ENCODE data around the gene SOD2.
"Not testable (repeated sequence)": the region's sequence is repeated elsewhere in the genome, so short reads cannot be mapped to it uniquely, and the experiment has no call there.

SOD2 gene

GRCh38 chr6:159716247-159717096 lies 23.4 kb upstream of the SOD2 start:
- no peak for DNase-seq (ENCODE audit: low read depth, low spot score)

DNA sequence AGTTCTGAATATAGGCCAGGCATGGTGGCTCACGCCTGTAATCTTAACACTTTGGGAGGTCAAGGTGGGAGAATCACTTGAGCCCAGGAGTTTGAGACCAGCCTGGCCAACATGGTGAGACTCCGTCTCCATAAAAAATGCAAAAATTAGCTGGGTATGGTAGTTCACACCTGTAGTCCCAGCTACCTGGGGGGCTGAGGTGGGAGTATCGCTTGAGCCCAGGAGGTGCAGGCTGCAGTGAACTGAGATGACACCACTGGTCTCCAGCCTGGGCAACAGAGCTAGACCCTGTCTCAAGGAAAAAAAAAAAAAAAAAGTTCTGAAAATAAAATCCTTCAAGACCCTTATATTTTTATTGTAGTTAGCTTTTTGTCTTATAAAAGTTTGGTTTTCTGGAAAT lies 22.6 kb upstream of the SOD2 start:
- DNase-seq (ENCODE audit: low read depth, low spot score), result no peak

GRCh38 chr6:159715166-159715565 lies 22.1 kb upstream of the SOD2 start:
- DNase-seq (ENCODE audit: low read depth, low spot score), result no peak

- no peak for DNase-seq (ENCODE audit: low read depth, low spot score)
These were observed 21.4 kb upstream of the SOD2 start for GRCh38 chr6:159714404-159714803.

DNA sequence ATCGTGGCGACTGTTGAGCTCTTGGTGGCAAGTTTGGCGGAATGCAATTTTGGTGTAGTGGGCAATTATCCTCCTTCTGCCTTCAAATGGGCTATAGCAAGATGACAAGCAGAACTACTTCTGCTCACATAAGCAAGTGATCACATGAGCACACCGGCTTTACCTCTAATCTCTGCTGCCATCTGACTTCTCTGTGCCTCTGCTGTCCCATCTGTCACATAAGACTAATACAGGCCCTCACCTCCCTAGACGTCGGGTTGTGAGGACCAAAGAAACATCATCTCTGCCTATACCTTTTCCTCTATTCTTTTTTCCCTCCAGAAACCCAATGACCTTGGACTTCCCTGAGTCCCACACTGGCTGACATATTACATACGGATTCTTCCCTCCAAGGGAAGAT lies 20.9 kb upstream of the SOD2 start:
- DNase-seq (ENCODE audit: low read depth, low spot score), result no peak

DNA sequence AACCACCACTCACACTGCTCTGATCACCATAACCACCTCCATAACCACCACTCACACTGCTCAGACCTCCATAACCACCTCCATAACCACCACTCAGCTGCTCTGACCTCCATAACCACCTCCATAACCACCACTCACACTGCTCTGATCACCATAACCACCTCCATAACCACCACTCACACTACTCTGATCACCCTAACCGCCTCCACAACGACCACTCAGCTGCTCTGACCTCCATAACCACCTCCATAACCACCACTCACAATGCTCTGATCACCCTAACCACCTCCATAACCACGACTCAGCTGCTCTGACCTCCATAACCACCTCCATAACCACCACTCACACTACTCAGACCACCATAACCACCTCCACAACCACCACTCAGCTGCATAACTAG lies 19.3 kb upstream of the SOD2 start:
- not testable (repeated sequence) for DNase-seq (ENCODE audit: low read depth, low spot score)

DNA sequence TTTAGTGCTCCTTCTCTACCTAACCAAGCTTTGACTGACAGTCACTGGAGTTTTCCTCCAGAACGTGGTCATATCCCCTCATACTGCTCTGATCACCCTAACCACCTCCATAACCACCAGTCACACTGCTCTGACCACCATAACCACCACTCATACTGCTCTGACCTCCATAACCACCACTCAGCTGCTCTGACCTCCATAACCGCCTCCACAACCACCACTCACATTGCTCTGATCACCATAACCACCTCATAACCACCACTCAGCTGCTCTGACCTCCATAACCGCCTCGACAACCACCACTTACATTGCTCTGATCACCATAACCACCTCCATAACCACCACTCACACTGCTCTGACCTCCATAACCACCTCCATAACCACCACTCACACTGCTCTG lies 17.6 kb upstream of the SOD2 start:
- DNase-seq (ENCODE audit: low read depth, low spot score), result not testable (repeated sequence)

DNA sequence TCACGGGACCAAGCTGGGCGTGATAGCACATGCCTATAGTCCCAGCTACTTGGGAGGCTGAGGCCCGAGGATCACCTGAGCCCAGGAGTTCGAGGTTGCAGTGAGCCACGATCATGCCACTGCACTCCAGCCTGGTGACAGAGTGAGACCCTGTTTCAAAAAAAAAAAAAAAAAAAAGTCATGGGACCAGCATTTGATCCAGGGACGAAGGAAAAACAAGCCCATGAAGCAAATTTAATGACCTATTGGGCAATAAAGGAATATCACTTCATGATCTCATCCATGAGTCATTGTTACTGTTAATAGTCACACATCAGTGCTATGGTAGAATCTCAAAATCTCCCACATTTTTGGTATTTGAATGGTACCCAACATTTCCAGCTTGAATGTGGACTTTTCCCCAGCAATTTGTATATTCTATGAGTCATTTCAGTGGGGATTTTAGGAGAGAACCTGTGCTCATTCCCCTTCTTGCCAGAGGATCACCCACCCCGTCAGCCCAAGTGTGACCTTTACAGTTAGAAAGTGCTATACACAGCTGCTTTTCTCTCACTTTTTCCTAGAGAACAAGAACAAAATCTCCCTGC lies 8.5 kb upstream of the SOD2 start:
- DNase-seq (ENCODE audit: low read depth, low spot score), result no peak

DNA sequence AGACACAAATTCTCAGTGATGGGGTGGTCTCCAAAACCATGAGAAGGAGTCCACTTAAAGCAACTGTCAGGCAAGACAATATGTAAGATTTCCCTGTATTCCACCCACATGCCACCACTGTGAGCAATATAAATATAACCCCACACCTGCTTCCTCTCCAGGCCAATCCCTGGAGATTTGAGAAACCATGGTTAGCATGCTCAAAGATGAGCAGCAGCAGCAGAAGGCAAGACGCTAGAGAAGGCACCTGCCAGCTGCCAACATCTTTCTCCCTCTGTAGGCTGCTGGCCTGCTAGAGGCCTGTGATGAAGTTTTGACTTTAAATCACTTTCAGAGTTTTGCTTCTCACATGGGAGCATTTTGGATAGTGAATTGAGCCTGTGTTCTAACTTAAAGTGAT lies 7.9 kb upstream of the SOD2 start:
- DNase-seq (ENCODE audit: low read depth, low spot score), result no peak

DNA sequence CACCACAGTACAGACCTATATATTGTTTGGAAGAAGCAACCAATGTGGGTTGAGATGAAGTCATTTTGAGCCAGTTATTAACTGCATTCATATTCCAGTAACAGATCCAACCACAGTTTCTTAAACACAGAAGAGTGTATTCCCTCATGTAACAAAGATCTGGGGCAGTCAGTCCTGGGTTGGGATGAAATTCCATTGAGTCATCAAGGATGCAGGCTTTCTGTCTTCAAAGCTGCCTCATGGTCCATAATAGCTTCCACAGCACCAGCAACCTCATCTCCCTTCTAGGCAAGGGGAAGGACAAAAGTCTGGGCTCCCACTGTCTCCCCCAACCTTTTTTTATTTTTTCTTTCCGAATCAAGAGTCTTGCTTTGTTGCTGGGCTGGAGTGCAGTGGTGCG lies 2.9 kb upstream of the SOD2 start:
- DNase-seq (ENCODE audit: low read depth, low spot score), result no peak

- no peak for DNase-seq (ENCODE audit: low read depth, low spot score)
These were observed 979 bp upstream of the SOD2 start for GRCh38 chr6:159693894-159694545.

DNA sequence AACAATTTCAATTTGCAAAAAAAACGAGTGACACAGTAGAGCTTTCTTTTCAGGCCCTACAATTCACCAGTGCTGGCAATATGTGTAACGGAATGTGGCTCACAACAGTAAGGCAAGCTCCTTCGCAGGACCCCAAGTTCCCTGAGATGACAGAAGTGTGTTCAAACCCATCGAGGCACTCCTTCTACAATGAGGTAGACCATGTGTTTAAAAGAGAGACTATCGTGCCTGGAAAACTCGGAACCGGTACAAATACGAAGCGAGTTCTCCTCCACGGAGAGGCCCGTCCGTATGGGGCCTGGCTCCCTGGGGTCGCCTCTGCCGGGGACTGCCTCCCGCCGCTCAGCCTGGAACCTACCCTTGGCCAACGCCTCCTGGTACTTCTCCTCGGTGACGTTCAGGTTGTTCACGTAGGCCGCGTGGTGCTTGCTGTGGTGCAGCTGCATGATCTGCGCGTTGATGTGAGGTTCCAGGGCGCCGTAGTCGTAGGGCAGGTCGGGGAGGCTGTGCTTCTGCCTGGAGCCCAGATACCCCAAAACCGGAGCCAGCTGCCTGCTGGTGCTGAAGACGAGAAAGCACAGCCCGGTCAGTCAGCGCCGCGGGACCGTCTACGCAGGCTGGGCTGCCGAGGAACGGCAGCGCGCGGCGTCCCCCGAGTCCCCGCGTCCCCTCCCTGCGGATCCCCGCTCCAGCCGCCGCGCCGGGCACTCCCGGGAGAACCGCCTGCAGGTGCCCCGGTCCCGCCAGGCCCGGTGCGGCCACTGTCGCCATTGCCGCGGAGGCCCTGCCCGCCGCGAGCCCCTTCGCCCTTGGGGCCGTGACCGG lies 526 bp downstream of the SOD2 start:
- no peak for DNase-seq (ENCODE audit: low read depth, low spot score)

DNA sequence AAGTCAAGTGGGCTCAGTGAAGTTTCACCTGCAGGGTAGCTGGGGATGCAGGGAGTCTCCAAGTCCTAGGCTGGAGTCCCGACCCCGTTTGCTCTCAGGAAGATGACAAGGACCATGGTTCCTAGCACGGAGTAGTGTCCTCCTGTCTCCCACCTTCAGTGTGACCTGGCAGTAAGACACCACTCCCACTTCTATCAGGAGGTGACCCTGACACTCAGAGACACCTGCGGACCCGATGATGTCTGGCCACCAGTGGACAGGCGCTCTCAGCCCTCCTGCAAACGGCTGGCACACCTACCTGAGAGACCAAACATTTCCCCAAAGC lies 1.1 kb downstream of the SOD2 start:
- DNase-seq (ENCODE audit: low read depth, low spot score), result no peak

DNA sequence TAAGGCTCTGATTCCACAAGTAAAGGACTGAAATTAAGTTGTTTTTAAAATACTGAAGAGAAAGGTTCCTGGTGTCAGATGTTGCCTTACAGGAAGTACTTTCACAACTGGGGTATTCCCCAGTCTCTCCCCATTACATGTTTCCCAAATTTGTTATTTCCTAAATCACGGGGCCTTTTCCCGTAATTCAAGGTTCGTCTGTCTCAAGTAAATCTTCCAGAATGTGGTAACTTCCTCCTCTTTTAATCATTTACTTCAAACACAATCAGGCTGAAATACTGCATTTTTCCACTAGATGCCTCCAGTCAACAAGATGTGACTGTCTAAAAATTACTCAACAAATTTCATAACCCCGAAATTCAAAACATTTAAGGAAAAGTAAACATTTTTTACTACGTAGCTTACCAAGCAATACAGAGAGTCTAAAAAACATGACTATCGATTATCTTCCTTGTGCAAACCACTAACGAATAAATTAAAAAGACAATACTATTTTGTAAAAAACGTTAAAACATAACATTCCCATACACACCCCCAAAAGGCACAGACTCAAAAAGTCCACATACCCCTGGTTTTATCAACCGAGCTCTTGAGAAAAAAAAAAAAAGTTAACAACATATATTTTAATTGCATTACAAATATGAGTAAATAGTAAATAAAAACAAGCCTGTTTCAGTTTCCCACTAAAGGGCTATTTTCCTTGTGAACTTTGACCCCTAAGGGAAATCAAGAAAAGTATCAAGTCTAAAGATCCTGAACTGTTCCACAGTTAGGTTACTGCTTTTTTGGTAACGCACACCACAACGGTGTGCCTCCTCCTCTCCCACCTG lies 1.7 kb downstream of the SOD2 start:
- DNase-seq (ENCODE audit: low read depth, low spot score), result no peak

- DNase-seq (ENCODE audit: low read depth, low spot score), result not testable (repeated sequence)
These were observed 2.9 kb downstream of the SOD2 start for GRCh38 chr6:159690135-159690534.

DNA sequence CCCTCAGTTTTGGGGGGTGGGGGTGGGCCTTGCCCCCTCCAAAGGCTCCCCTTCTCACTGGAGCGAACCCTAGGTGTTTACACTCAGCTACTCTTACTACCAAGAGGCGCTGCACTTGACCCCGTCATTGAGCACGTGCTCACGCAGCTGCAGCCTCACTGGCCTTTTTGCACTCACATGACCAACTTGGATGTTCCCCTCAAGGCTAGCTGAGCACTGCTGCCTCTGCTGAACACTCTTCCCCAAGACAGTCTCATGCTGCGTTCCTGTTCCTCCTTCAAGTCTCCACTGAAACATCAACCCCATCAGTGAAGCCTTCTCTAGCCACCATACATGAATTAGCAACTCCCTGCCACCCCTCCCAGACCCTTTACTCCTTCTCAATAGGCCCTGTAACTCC lies 4.0 kb downstream of the SOD2 start:
- no peak for DNase-seq (ENCODE audit: low read depth, low spot score)

DNA sequence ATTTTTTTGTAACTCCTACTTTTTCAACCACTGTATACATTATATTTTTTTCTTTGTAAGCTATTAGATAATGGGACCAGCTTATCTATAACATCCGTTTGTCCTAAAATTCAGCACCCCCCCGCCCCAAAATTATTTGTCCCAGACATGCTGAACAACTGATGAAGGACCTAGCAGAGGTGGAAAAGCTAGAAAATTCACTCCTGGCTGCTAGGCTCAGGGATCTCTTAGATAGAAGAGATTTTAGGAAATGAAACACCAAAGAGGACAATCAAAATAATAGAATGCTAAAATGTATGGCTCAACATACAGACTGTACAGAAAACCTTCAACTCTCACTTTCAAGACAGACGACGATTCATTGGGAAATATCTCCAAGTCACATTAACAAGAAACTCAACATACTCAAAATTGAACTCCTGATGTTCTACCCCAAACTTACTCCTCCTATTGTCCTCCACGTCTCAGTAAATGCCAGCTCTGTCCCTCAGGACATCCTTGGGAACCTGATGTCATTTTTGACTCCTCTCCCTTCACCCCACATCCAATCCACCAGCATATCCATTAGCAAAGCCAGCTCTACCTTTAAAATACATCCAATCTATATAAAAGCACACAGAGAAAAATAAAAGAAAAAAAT lies 4.7 kb downstream of the SOD2 start:
- DNase-seq (ENCODE audit: low read depth, low spot score), result no peak

DNA sequence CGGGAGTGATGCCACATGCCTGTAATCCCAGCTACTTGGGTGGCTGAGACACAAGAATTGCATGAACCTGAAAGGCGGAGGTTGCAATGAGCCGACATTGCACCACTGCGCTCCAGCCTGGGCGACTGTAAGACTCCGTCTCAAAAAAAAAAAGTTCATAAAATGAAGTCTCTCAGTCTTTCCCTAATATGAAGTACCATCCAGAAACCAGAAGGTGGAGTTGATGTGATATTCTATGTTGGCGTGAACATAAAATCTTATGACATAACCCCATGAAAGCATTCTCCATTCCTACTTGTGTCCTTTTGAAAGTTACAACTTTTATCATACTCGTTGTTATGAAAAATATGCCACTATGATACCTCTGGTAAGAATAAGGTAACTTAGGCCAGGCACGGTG lies 5.7 kb downstream of the SOD2 start:
- DNase-seq (ENCODE audit: low read depth, low spot score), result no peak

- no peak for DNase-seq (ENCODE audit: low read depth, low spot score)
These were observed 6.3 kb downstream of the SOD2 start for GRCh38 chr6:159686703-159687102.

DNA sequence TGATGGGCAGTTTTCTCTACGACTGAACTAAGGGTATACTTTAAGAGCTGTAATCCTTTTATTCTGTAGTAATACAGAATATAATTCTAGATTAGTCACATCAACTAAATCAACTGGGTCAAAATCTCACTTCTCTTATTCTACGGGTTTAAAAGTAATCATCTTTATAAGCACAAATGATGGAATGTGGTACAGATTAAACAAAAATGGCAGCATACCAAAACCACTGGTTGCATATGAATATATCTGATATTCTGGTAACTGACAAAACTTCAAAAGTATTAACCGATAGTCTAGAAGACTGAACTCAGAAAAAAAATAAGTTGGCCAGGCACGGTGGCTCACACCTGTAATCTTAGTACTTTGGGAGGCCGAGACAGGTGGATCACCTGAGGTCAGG lies 7.0 kb downstream of the SOD2 start:
- no peak for DNase-seq (ENCODE audit: low read depth, low spot score)

DNA sequence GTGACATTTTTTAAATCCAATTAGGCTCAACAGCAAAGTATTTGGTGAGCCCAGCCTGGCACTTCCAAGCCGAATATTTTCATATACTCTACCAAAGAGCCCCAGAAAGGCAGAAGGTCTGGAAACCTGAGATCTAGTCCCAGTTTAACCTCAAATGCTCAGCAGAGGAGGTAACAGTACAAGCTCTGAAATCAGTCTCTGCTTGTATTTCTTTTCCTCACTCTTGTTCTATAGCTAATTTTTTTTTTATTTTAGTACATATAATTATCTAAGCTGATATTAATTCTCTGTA lies 9.1 kb downstream of the SOD2 start:
- no peak for DNase-seq (ENCODE audit: low read depth, low spot score)

All from iPS DF 19.7 (cell line).